Right renal pelvis (tissue), 4 donors: ENCODE measurements around the gene CEP128. TPM values are rescaled to one million over a fixed set of nuclear protein-coding genes. Genes with fewer than 3 reads are reported as not detected.

Source experiments
- DNase-seq, 4 donors: peaks; one replicate each; pipeline ENCODE4 v3.0.0-alpha.2; 2013; ENCODE audit warnings: low read depth in 4 of 4, low spot score in 3 of 4, missing footprints in 1 of 4
- polyA plus RNA-seq, 4 donors: library from polyadenylated mRNA; unstranded; fragments of 120-200 nt; gene quantifications; one replicate each; pipeline ENCODE4 v1.2.1, GENCODE V29; 2013; ENCODE audit not compliant: insufficient read length in 4 of 4

Gene CEP128
- polyA plus RNA-seq, 4 donors, result 5.5 to 7.2 (median 6.4) TPM

- no peak for DNase-seq
Measured at GRCh38 chr14:80698974-80699373, 242.6 kb downstream of the CEP128 start.

DNA sequence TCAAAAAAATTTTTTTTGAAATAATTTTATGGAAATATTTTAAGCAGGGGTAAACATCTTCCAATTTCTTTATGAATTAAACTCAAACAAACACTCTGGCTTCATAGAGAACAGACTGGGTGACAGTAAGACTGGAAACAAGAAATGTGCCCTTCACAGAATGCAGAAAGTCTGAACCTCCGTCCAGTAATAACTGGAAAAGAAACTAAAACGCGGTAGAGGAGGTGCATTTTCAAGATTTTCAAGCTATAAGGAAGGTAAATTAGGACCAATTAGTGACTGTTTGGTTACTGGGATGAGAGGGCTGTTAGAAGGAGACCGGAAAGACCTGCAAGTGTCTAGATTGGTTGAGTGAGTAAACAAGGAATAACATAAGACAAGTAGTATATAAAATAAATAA is 245.7 kb downstream of the CEP128 start:
- no peak for DNase-seq

GRCh38 chr14:80692903-80693302 is 248.6 kb downstream of the CEP128 start:
- DNase-seq, result no peak

DNA sequence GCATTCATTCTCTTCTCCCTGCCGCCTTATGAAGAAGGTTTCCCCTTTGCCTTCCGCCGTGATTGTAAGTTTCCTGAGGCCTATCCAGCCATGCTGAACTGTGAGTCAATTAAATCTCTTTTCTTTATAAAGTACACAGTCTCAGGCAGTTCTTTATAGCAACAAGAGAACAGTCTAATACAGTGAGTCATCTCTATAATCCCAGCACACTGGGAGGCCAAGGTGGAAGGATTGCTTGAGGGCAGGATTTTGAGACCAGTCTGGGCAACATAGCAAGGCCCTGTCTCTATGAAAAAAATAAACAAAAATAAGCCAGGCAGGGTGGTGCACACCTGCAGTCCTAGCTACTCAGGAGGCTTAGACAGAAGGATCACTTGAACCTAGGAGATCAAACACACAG is 259.9 kb downstream of the CEP128 start:
- no peak for DNase-seq

GRCh38 chr14:80679273-80679672 is 262.3 kb downstream of the CEP128 start:
- no peak for DNase-seq

GRCh38 chr14:80678436-80678835 is 263.1 kb downstream of the CEP128 start:
- DNase-seq, result no peak

DNA sequence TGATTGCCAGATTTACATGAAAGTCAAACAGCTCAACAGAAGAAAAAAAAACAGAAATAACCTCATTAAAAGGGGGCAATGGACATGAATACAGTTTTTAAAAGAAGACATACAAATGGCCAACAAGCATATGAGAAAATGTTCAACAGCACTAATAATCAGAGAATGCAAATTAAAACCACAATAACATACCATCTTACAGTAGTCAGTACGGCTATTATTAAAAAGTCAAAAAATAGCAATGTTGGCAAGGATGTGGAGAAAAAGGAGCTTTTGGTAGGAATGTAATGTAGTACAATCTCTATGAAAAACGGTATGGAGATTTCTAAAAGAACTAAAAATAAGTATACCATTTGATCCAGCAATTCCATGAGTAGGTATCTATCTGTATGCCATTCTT is 272.1 kb downstream of the CEP128 start:
- DNase-seq, result no peak

GRCh38 chr14:80664576-80664975 is 277.0 kb downstream of the CEP128 start:
- DNase-seq, result no peak

DNA sequence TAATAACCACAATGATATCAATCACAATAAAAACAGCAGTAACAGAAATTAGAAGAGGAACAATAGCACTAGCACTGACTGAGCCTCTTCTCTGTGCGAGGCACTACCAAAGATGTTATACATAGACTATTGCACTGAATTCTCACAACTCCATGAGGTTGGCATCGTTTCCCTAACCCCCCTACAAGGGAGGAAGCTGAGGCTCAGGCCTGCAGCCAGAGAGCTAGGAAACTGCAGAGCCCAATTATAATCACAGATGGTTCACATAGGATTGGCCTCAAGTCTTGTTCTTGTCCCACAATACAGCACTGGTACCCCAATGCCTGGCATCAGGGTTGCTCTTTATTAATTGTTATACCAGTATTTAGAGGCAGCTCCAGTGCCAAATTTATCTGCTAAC is 278.0 kb downstream of the CEP128 start:
- no peak for DNase-seq

- no peak for DNase-seq
Measured at GRCh38 chr14:80659783-80660182, 281.8 kb downstream of the CEP128 start.

DNA sequence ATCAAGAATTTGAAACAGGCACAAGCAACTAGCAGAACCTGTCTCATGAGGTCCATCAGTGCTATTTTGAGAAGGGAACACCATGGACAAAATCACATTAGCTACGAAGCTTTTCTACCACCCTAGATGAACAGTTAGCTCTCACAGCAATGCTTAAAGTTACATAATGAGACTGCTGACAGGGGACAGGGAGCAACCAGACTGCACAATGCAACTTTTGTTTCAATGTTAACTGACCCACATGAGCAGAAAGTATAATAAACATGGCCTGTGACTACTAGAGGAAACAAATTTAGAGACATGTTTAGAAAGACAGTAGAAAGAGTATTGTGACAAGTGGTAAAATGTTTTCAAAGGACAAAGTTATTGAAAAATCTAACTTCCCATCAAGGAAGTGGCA is 282.8 kb downstream of the CEP128 start:
- no peak for DNase-seq

- DNase-seq, result no peak
Measured at GRCh38 chr14:80658155-80658554, 283.4 kb downstream of the CEP128 start.

DNA sequence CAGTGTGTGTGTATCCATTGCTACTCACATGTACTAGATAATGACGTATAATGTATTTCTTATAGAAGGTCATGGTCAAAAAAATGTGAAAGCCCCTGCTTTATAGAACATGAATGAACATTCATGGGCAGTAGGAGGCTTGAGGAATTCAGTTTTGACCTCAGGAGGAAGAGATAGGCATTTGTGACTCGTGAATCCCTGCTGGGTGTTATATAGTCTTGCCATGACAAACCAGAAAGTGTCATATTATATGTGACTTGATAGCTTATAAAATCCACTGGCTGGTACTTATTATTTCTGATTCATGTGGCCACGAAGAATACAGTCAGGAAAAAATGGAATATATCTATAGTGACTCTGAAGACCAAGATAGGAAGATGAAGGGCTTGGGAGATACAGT is 287.6 kb downstream of the CEP128 start:
- DNase-seq, result no peak

- DNase-seq, result no peak
Measured at GRCh38 chr14:80645667-80646413, 295.7 kb downstream of the CEP128 start.

DNA sequence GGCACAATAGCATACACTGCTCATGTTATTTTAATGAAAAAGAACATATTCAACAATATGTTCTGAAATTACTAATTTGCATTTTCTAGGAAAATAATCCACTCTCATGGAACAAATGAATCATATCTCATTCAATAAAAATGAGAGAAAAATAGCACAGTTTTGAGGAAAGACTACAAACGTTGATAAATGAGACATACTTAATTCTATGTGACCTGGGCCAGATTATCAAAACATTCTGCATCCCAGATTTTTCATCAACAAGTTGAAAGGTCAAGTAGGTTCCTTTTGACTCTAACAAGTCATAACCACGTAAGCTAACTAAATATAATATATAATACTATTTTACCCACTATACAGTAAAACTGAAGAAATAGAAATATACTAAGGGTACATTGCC is 296.7 kb downstream of the CEP128 start:
- no peak for DNase-seq

GRCh38 chr14:80638620-80639515 is 302.7 kb downstream of the CEP128 start:
- no peak for DNase-seq

GRCh38 chr14:80637756-80638619 is 303.6 kb downstream of the CEP128 start:
- DNase-seq, result no peak

- DNase-seq, result no peak
Measured at GRCh38 chr14:80636071-80636470, 305.5 kb downstream of the CEP128 start.

DNA sequence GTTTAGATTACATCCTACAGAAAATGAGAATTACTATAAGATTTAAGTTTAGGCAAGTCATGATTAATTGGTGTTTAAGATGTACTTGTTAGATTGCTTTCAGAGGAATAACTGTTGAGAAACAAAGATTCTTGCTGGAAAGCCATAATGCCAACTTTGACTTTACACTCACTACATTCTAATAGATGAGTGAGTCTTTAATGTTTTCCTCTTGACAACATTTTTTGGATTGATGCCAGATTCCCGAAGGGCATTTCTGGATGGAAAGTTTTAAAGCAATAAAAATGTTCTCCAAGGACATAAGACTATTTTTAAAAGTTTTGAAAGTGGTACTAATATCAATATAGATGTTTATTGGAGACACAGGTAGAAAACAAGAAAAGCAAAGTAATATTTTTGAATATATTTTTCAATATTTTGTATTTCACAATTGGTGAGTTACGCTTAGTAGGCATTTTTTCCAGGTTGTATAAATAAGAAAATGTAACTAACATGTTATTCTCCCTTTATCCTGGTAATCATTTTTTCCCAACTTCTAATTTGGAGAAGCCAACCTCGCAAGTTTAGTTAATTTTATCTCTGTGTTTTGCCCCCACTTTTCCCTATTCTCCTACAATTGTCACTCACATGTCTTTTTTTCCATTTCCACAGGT is 307.3 kb downstream of the CEP128 start:
- DNase-seq, result no peak

- DNase-seq, result no peak
Measured at GRCh38 chr14:80629606-80630005, 311.9 kb downstream of the CEP128 start.
